IPS-20b (cell line): ENCODE measurements around the gene SCTR.

Experiments used
- H3K27ac ChIP-seq: one replicate; pipeline ENCODE4 v1.5.1; 2013; ENCODE audit warnings: low read length
- H3K27me3 ChIP-seq: 2 replicates; pipeline ENCODE4 v1.6.1; 2013; ENCODE audit warnings: mild to moderate bottlenecking, low read length, inconsistent platforms; ENCODE audit not compliant: insufficient read depth
- H3K36me3 ChIP-seq: 2 replicates; pipeline ENCODE4 v1.6.1; 2013; ENCODE audit warnings: low read depth, mild to moderate bottlenecking, inconsistent platforms, low read length, moderate library complexity; ENCODE audit not compliant: insufficient read depth
- H3K4me1 ChIP-seq: 2 replicates; pipeline ENCODE4 v1.6.1; 2013; ENCODE audit warnings: mild to moderate bottlenecking, control low read depth, inconsistent platforms, low read length, moderate library complexity; ENCODE audit not compliant: insufficient read depth
- H3K4me3 ChIP-seq: 2 replicates; pipeline ENCODE4 v1.5.1; 2013; ENCODE audit warnings: mild to moderate bottlenecking, low read length, inconsistent platforms
- H3K9ac ChIP-seq: 2 replicates; pipeline ENCODE4 v1.6.1; 2013; ENCODE audit warnings: low read depth, mild to moderate bottlenecking, inconsistent platforms, low read length, moderate library complexity
- H3K9me3 ChIP-seq: 2 replicates; pipeline ENCODE4 v1.6.1; 2013; ENCODE audit warnings: mild to moderate bottlenecking, low read depth, low read length, inconsistent platforms; ENCODE audit not compliant: insufficient read depth

SCTR gene

GRCh38 chr2:119523952-119524694, at the start of gene SCTR:
TSS of gene SCTR (minus strand) at chr2:119524483. CDS start at chr2:119524226, 257 bp downstream.
- H3K27me3 ChIP-seq: peaks cover 82% of the 10 kb centered on the region
- H3K4me3 ChIP-seq: peak within 1 kb of the TSS; percentile 57
- peaks cover 13% of the 10 kb centered on the region for H3K4me1 ChIP-seq
- H3K9me3 ChIP-seq: no peaks in the 10 kb centered on the region
- no peaks in the 10 kb centered on the region for H3K36me3 ChIP-seq
- no peak within 1 kb of the TSS for H3K27ac ChIP-seq
- H3K9ac ChIP-seq: no peak within 1 kb of the TSS

GRCh38 chr2:119567292-119567691, 43.0 kb upstream of the SCTR start:
- no peak overlapping the region for H3K27ac ChIP-seq
- H3K4me3 ChIP-seq: no peak overlapping the region
- no peaks in the 10 kb centered on the region for H3K36me3 ChIP-seq

DNA sequence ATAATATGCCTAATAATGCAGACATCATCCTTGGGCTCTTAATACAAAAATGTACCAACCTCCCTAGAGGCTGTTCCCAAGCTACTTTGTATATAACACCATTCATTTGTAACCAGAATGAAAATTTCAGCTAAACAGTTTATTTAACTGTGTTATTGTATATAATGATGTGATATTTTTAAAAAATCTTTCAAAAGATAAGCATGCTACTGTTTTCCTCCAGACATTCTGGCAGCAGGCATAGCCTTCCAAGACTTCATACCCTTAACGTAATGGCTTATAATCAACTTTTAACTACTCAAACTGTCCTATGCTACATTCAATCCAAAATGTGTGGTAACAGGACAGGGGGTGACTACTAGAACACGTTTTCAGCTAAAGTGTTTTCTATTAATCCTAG, 41.2 kb upstream of the SCTR start:
- Histone ChIP-seq H3K27me3 (no peaks in the 10 kb centered on the region), H3K9ac (no peak overlapping the region), H3K36me3 (no peaks in the 10 kb centered on the region), H3K27ac (no peak overlapping the region), H3K4me1 (no peaks in the 10 kb centered on the region), H3K4me3 (no peak overlapping the region), H3K9me3 (no peaks in the 10 kb centered on the region)

More at GRCh38 chr2:119567292-119567691, 43.0 kb upstream of the SCTR start:
- no peak overlapping the region for H3K9ac ChIP-seq
- no peaks in the 10 kb centered on the region for H3K4me1 ChIP-seq
- H3K9me3 ChIP-seq: no peaks in the 10 kb centered on the region
- no peaks in the 10 kb centered on the region for H3K27me3 ChIP-seq

DNA sequence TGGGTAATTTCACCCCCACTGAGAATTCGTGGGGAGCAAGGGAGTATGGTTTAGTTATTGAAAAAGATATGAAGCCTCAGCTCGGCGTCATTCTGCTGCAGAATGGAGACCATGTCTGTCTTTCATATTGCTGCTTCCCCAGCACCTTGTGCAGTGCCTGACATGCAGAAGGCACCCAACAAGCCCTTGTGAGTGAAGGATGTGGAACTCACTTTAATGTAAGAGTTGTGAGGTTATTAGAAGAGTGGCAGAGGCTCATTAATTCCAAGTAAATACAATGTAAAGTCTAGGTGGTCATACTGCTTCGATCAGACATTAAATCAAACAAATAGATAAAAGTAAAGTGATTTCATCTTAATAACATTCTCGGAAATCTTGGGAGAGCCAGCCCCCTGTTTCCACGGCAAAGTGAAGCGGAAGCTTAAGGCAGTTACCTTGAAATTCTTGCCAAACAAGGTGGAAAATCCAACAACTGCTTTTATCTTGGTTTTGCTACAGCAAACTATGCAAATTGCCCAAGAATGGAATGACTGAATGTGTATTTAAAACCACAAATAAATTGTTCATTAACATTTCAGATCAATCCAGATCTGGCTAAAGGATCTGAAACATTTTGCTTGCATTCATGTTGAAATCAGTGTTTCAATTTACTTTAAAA, 29.5 kb upstream of the SCTR start:
- H3K9ac ChIP-seq: no peak overlapping the region
- no peaks in the 10 kb centered on the region for H3K9me3 ChIP-seq
- H3K36me3 ChIP-seq: no peaks in the 10 kb centered on the region
- no peaks in the 10 kb centered on the region for H3K27me3 ChIP-seq
- H3K27ac ChIP-seq: no peak overlapping the region
- no peaks in the 10 kb centered on the region for H3K4me1 ChIP-seq
- no peak overlapping the region for H3K4me3 ChIP-seq

DNA sequence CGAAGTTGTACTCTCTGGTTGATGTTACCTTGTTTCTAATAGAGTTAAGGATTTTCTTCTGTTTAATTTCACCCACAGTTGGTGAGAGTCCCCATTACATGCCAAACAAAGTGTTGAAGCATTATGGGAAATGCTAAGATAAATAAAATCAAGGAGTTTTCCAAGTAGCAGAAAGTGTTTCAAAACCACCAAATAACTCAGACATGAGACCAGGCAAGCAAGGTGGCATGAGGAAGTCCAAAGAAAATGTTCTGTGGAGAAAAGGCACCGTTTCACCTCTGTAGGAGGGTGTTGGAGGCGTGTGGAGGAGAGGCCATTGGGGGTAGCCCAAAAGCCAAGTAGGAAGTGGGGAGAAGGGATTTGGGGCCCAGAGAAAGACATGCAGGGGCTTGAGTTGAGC, 28.6 kb upstream of the SCTR start:
- Histone ChIP-seq H3K4me3 (no peak overlapping the region), H3K9me3 (no peaks in the 10 kb centered on the region), H3K36me3 (no peaks in the 10 kb centered on the region), H3K9ac (no peak overlapping the region), H3K4me1 (no peaks in the 10 kb centered on the region), H3K27me3 (no peaks in the 10 kb centered on the region), H3K27ac (no peak overlapping the region)

GRCh38 chr2:119550856-119551255, 26.6 kb upstream of the SCTR start:
- Histone ChIP-seq H3K27ac (no peak overlapping the region), H3K9ac (no peak overlapping the region), H3K9me3 (no peaks in the 10 kb centered on the region), H3K4me1 (no peaks in the 10 kb centered on the region), H3K4me3 (no peak overlapping the region), H3K27me3 (peaks cover 8% of the 10 kb centered on the region), H3K36me3 (no peaks in the 10 kb centered on the region)

DNA sequence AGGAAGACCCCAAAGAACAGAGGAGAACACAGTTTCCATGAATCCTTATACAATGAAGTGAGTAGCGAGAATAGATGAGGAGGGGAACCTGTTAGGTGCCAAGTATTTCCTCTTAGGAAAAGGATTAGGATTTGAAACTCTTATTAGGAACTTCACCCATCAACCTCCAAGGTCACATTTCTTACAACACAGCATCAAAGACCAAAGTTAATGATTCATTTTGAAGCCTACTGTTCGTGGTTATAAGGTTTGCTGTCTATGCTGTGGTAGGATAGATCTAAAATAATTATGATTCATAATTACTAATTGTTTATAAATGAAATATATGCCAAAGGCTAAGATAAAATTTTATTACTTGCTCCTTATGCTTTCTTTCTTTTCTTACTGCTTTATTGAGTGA, 26.1 kb upstream of the SCTR start:
- Histone ChIP-seq H3K9ac (no peak overlapping the region), H3K4me1 (no peaks in the 10 kb centered on the region), H3K27me3 (peaks cover 13% of the 10 kb centered on the region), H3K27ac (no peak overlapping the region), H3K36me3 (no peaks in the 10 kb centered on the region), H3K9me3 (no peaks in the 10 kb centered on the region), H3K4me3 (no peak overlapping the region)

GRCh38 chr2:119549241-119549640, 25.0 kb upstream of the SCTR start:
- H3K9ac ChIP-seq: no peak overlapping the region
- no peaks in the 10 kb centered on the region for H3K36me3 ChIP-seq
- H3K9me3 ChIP-seq: no peaks in the 10 kb centered on the region
- no peak overlapping the region for H3K27ac ChIP-seq
- H3K4me3 ChIP-seq: no peak overlapping the region
- H3K27me3 ChIP-seq: peaks cover 19% of the 10 kb centered on the region
- H3K4me1 ChIP-seq: no peaks in the 10 kb centered on the region

GRCh38 chr2:119548516-119549120, 24.3 kb upstream of the SCTR start:
- Histone ChIP-seq H3K9ac (no peak overlapping the region), H3K9me3 (no peaks in the 10 kb centered on the region), H3K27me3 (peaks cover 19% of the 10 kb centered on the region), H3K4me1 (no peaks in the 10 kb centered on the region), H3K4me3 (no peak overlapping the region), H3K36me3 (no peaks in the 10 kb centered on the region), H3K27ac (no peak overlapping the region)

DNA sequence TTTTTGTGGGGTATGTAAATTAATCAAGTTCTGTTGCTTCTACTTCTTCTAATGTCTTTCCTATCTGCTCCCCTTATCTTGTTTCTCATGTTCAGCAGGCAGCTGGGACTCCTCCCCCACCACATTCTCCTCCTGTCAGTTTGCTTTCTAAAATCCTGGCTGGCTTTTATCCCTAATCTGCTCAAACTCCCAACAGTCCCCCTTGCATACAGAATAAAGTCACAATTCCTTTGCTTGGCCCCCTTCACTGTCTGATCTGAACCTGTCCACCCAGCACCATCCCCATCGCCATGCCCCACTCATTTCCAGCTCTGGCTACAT, 22.1 kb upstream of the SCTR start:
- no peak overlapping the region for H3K4me3 ChIP-seq
- no peaks in the 10 kb centered on the region for H3K9me3 ChIP-seq
- no peak overlapping the region for H3K27ac ChIP-seq
- no peak overlapping the region for H3K9ac ChIP-seq
- peaks cover 25% of the 10 kb centered on the region for H3K27me3 ChIP-seq
- no peaks in the 10 kb centered on the region for H3K4me1 ChIP-seq
- H3K36me3 ChIP-seq: no peaks in the 10 kb centered on the region

- Histone ChIP-seq H3K27me3 (peaks cover 25% of the 10 kb centered on the region), H3K4me1 (no peaks in the 10 kb centered on the region)
Measured at GRCh38 chr2:119545754-119546446, 21.6 kb upstream of the SCTR start.

More at GRCh38 chr2:119545754-119546446, 21.6 kb upstream of the SCTR start:
- Histone ChIP-seq H3K27ac (no peak overlapping the region), H3K9me3 (no peaks in the 10 kb centered on the region), H3K4me3 (no peak overlapping the region), H3K9ac (no peak overlapping the region), H3K36me3 (no peaks in the 10 kb centered on the region)
